HG02642 (cell line): ENCODE results near the gene AGAP1.

Experiments
- ATAC-seq: cut with Tn5 transposase; IDR thresholded peaks from one replicate; pipeline ENCODE4 v1.9.1; 2021; ENCODE audit warnings: mild to moderate bottlenecking; ENCODE audit not compliant: unreplicated experiment, poor library complexity

Gene AGAP1

DNA sequence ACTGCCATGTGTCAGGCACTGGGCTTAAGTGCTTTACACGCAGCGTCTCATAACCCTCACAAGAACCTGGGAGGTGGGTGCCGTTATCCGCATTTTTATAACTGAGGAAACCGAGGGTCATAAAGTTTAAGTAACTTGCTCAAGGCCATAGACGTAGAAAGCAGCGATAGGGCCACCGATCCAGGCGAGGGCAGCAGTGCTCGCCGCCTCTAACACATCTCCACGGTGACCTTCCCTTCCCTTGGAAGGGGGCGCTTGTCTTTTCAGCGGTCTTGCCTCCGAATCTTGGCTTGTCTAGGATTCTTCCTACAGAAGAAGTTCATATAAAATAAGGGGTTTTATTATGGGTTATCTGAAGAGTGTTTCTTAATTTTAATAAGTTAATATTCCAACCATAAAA, 487.8 kb downstream of the AGAP1 start:
- no peak for ATAC-seq

DNA sequence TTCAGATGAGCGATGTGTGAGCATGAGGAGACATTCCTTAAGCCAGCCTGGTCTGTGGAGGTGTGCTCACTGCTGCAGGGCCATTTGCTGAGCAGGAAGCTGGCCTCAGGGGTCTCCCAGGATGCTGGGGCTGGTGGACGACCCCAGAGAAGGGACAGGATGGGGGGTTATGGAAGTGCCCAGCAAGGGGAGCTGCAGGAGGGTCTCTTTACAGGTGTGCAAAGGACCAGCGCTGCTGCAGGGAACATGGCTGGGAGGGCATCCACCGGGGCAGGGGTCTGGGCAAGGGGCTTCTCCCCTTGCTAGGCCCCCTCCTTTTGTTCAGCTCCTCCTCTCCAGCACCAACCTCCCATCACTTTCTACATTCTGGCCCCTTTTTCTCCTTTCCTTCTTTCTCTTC, 489.2 kb downstream of the AGAP1 start:
- no peak for ATAC-seq

DNA sequence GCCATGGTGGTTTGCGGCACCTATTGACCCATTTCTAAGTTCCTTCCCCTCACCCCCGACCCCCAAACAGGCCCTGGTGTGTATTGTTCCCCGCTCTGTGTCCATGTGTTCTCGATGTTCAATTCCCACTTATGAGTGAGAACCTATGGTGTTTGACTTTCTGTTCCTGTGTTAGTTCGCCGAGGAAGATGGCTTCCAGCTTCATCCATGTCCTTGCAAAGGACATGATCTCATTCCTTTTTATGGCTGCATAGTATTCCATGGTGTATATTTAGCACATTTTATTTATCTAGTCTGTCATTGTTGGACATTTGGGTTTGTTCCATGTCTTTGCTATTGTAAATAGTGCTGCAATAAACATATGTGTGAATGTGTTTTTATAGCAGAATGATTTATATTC, 490.7 kb downstream of the AGAP1 start:
- ATAC-seq = no peak

DNA sequence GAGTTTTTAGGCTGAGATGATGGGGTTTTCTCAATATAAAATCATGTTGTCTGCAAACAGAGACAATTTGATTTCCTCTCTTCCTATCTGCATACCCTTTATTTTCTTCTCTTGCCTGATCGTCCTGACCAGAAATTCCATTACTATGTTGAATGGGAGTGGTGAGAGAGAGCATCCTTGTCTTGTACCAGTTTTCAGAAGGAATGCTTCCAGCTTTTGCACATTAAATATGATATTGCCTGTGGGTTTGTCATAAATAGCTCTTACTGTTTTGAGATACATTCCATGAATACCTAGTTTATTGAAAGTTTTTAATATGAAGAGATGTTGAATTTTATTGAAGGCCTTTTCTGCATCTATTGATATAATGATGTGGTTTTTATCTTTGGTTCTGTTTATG, 492.5 kb downstream of the AGAP1 start:
- no peak for ATAC-seq

DNA sequence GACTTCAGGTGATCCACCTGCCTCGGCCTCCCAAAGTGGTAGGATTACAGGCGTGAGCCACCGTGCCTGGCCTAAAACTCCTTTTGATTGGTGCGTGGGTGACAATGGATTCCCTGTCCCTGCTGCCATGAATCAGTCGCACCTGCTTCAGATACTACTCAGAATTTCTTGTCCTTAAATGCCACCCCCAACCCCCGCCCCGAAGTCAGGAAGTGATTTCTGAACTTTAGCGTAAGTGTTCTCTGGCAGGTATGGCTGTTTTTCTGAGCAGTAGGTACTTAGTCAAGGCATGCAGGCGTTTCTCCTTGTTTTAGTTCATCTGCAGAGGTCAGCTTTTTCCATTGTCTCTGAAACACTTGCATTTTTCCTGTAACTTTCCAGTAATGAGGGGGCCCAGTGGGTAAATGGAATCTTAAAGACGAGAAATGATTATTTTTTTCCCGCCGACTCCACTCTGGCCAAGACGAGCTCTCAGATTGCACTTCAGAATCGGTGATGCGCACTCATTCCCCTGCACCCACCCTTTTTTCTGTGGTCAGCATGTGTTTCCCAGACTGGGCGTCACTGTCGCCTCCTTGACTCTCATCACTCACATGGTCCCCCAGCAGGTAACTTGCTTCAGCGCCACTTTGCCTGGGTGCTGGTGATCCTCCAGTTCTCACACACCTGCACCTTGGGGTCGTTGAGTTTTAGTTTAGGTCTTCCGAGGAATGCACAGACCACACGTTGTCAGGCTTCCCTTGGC, 494.6 kb downstream of the AGAP1 start:
- no peak for ATAC-seq

DNA sequence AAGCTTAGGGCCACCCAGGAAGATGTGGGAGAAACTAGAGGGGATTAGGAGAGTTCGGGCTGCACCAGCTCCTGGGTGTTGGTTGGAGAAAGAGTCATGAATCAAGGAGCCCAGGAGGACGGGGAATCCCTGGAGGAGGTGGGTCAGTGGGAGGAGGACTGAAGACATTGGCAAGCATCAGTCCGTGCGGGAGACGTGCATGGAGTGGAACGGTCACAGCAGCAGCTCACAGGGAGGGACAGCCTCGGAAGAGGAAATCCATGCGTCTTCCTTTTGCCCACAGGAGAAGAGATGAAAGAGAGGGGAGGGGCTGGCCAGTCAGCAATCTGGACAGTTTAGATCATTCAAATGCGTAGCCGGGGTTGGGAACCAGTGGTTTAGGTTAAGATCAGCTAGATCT, 495.7 kb downstream of the AGAP1 start:
- ATAC-seq = no peak

DNA sequence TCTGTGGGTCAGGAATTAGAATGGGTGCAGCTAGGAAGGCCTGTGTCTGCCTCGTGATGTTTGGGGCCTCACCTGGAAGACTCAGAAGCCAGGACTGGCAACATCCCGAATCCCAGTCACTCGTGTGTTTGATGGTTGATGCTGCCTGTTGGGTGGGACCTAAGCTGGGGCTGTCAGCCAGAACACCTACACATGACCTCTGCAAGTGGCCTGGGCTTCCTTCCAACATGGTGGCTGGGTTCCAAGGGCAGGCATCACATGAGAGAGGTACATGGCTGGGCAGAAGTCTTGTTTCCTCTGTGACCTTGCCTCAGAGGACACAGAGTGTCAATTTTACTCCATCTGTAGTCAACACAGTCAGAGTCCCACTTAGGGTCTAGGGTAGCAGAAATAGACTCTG, 496.5 kb downstream of the AGAP1 start:
- ATAC-seq = no peak

DNA sequence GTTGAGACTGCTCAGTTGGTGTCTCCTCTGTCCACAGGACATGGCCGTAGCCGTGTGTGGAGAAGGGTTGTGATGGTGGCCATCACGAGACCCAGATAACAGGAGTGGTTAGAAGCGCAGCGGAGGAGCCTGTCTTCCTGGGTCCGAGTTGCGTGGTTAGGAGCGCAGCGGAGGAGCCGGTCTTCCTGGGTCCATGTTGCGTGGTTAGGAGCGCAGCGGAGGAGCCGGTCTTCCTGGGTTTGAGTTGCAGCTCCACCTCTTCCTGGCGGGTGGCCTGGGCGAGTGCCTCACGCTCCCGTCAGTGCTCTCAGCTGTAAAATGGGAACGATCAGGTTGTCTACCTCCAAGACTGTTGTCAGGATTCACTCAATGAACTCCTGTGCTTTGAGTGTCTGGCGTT, 498.2 kb downstream of the AGAP1 start:
- ATAC-seq = no peak

DNA sequence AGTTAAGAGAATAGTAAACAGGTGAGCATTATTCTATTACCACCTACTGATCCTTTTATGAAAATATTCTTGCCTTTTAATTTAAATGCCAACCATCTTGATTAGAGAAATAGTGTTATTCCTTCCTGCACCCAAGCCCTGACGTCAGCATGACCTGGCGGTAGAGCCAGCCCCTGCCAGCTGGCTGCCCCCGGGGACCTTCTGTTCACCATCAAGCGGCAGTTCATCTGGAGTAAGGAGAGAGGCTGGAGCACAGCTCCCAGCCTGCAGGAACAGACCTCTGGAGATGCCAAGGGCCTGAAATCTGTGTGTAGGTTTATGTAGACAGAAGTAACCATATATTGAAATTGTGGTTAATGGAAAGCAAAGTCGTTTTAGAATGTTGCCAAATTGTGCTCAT, 502.6 kb downstream of the AGAP1 start:
- ATAC-seq = no peak

DNA sequence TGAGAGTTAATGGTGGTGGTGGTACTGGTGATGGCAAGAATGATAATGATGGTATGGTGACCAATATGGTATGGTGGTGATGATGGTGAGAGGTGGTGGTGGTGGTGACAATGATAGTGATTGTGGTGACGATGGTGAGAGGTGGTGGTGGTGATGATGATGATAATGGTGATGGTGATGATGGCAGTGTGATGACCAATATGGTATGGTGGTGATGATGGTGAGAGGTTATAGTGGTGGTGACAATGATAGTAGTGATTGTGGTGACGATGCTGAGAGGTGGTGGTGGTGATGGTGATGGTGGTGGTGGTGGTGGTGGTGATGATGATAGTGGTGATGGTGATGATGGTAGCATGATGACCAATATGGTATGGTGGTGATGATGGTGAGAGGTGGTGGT, 505.2 kb downstream of the AGAP1 start:
- no peak for ATAC-seq

DNA sequence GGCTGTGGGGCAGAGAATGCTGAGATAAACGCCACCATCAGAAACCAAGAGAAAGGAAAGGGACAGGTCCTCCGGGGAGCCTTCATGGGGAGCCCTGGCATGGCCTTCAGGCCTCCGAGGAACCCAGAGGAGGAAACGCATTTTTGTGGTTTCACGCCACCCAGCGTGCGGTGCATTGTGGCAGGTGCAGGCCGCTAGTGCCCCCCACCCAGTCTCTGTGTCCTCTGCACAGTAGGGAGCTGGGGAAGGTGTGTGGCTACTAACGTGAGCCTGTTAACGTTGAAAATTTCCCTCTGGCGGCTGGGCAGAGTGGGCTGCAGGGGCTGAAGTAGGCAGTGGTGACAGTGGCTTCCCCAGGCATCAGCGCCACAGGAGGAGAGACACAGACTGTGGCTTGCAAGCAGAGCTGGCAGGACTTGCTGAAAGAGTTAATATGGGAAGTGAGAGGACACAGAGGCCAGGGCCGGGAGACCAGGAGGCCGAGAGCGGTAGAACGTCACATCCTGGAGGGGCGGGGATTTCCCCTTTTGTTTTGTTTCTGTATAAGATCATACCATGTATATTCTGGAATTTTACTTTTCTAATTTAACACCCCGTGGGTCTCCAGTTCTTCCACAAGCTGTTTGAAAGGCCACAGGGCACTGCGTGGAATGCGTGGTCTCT, 507.5 kb downstream of the AGAP1 start:
- ATAC-seq = no peak

DNA sequence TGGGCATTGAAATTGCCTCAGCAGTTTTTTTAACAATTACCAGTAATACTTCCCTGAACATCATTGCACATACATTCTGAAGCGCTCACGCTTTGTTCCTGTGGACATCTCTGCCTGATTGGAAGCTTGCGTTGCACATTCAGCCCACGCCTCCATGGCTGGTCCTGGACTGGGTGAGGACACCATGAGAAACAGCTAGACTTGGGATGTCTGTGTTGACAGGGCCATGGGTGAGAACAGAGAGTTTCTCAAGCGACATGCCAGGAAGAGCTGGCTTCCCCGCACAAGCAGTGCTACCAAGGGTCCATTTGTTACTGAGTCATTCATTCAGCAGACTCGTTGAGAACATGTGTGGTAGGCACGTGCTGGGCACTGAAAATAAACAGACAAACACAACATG, 508.0 kb downstream of the AGAP1 start:
- ATAC-seq = no peak

DNA sequence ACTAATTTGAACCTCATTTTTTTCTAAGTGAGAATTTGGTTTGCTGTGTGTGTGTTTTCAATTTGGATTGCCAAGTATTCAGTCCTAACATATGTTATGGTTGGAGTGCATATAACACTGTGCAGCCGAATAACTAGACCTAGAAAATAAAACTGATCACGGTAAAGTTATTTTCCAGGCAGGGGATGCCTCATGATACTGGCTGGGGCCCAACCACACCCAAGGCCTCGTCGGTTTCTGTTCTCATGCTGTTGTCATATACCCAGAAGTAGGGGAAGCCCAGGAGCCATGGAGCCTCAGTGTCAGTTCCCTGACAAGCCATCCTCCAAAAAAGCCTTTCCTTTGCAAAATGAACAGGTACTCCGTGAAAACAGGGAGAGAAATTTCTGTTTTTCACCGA, 514.2 kb downstream of the AGAP1 start:
- ATAC-seq = no peak

DNA sequence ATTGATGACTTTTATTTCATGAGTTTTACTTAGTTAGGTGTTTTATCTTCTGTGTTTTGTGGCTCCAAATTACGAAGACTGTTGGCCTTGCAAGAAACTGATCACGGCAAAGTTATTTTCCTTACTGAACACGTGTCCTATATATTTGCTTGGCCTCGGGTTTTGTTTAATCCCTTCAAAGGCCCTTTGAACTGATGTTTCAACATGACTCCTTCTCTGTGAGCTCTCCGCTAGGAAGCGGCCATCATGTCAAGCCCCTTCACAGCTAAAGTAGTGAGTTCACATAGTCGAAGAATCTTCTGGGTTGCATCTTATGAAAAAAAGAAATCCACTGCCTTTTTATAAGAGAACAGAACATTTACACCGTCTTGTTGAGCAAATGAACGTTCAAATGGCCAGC, 515.0 kb downstream of the AGAP1 start:
- no peak for ATAC-seq

DNA sequence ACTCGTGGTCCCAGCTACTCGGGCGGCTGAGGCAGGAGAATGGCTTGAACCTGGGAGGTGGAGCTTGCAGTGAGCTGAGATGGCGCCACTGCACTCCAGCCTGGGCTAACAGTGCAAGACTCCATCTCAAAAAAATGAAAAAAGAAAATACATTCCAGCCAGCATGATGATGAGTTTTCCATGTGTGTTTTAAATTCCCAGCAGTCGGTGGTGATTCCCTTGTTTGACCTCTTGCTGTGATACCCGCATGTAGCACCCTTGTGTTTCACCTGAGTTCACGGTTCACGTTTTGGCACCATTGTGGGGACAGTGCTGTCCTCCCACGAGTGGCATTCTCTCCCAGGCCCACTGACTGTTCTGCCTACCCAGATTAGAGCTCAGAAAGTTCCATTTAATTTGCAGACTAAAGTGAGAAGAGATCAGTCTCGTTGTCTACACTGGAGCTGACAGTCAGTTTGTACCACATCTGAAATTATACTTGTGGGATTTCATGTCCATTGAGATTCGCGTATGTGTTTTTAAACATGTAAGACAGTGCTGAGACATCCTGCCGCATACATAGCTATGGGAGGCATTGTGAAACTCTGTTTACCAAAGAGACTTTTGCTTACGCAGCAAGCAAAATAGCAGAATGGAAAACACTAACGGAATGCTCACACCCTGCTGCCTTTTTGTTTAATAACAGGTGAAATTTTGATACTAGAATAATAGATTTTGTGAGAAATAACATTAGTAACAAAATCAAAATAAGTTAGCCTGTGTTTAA, 517.3 kb downstream of the AGAP1 start:
- no peak for ATAC-seq

DNA sequence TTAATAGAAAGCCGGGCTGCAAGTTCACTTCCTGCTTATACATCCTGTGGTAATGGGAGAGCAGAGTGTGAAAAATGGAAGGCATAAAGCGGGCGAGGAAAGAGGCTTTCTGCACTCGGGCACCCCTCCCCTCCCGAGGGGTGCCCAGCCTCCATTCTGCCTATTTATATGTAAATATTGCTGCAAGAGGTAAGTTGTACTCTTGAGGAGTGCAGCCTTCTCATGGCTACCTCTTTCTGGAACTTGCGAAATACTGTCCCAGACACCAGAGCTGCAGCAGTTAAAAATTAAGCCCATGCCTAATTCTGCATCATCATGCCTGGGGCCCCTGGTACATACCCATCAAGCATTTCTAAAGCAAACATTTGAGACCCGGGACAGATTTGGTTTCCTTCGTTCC, 518.3 kb downstream of the AGAP1 start:
- no peak for ATAC-seq

DNA sequence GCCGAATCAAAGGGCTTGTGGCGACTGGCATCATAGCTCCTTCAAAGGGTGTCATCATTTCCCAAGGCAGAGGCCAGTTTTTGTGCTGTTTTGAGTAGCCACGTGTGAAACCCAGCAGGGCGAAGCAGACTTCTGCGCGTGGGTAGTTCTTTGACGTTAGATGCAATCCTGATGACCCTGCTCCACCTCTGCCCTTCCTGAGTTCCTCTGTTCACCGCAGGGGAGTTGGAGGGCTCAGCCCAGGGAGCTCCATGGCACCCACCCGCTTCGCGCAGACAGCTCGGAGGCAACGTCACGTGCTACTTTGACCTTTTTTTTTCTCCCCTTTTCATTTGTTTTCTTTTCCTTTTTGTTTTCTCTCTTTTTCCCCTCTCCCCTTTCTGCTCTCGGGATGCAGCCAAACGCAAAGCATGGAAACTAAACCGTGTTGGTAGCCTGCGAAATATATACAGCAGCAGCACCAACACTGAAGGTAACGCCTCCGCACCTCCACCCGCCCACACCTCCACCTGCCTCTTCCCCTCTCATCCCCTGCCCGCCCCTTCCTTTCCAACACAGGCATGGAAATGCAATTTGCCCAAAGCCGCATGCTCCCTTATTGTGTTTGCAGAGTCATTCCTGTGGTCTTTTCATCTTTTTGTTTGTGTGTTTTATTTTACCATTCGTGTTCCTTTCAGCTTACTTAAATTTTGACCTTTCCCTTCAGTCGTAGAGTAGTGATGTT, 520.7 kb downstream of the AGAP1 start:
- no peak for ATAC-seq

DNA sequence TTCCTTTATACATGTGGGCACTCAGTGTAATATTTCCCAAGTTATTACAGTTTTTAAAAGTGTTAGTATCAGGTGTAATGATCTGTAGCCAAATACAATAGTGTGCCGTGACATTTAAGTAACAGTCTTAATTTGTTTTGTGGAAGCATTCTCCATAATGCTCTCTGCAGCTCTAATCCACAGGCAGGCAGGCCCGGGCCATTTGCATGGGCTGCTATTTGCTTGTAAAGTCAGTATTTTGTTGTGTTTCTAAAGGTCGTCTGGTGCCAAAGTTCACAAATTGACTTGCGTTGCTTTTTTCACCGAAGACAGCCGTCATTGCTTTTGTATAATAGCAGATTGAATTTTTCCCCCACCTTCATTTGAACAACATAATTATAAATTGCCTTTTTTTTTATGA, 521.3 kb downstream of the AGAP1 start:
- no peak for ATAC-seq

DNA sequence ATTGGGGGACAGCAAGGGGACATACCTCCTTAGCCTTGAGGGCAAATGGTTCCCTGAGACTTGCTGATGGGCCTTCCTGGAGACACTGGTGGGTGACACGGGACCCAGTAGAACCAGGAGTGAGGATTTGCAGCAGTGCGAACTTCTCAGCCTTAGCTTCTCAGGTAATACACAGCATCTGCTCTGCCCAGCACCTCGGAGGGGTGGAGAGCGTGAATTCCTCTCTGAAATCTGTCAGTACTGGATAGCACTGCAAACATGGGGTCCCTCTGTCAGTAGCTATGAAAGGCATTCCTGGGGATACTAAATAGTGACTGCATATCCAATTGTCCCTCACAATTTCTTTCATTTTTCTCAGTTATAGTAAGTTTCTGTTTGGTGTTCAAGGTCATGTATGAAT, 522.7 kb downstream of the AGAP1 start:
- no peak for ATAC-seq

DNA sequence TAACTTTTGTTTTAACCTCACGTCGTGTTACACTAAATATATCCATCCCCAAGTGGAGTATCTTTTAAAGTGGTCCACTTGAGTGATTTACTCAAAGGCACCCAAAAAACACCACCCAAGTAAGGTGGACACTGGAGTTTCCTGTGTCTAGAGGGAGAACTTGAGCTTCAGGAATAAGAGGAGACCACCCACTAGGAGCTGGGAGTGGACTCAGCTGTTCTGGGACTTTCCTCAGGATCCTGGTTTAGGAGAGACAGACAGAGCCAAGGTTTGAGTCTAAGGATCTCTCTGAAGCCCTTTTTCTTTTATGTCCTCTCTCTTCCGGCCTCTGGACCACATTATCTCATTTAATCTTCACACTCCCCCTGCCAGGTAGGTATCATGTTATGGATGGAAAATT, 523.6 kb downstream of the AGAP1 start:
- no peak for ATAC-seq

DNA sequence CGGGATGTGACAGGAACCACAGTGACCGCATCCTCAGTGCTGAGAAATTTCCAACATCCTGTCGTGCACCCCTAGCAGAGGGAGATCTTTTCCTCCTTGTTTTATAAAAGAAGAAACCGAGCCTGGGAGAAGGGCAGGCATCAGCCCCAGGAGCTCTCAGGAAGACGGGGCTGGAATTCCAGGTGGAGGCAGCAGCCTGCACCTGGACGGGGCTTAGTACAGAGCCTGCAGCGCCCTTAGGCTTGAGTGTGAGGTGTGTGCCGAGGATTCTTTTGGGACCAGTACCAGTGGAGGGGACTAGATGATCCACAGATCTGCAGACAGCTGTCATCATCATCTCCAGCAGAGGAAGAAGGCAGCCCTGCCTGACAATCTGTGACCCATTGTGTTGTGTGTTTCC, 525.6 kb downstream of the AGAP1 start:
- ATAC-seq = no peak
